ENCODE results near the gene LPP. TPM values are rescaled to one million over a fixed set of nuclear protein-coding genes. Genes with fewer than 3 reads are reported as not detected.

Gene LPP
- total and polyA plus RNA-seq, 4 donors = 11.1 to 219 (median 66.5) TPM

DNA sequence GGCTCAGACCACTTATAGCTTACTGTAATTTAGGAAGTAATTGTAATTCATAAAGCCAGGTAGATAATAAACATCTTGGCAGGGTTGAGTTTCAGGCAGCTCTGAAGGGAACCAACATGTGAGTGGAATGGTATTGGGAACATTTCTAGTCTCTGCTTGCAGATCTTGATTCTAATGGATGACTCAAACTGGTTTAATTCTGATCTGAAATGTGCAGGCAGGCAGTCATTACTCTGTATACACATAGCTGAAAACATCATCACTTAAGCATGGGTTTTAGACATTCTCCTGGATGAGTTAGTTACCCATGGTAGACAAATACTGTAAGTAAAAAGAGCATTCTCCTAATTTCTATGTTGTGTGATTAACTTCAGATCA is 700.8 kb downstream of the LPP start:
- no peak for DNase-seq
- no peaks in the 10 kb centered on the region for H3K27me3 ChIP-seq (ENCODE audit: control insufficient read depth in 3 of 3, insufficient read depth in 3 of 3, low read length in 2 of 3)
- ATAC-seq (ENCODE audit: insufficient read depth, low FRiP score) = no peak
- H3K36me3 ChIP-seq (ENCODE audit: control insufficient read depth in 4 of 4, insufficient read depth in 4 of 4, low read length in 4 of 4) = no peaks in the 10 kb centered on the region
- no peak overlapping the region for H3K27ac ChIP-seq (ENCODE audit: low read depth in 1 of 2, low read length in 1 of 2)
- TF ChIP-seq, protein P1, sequence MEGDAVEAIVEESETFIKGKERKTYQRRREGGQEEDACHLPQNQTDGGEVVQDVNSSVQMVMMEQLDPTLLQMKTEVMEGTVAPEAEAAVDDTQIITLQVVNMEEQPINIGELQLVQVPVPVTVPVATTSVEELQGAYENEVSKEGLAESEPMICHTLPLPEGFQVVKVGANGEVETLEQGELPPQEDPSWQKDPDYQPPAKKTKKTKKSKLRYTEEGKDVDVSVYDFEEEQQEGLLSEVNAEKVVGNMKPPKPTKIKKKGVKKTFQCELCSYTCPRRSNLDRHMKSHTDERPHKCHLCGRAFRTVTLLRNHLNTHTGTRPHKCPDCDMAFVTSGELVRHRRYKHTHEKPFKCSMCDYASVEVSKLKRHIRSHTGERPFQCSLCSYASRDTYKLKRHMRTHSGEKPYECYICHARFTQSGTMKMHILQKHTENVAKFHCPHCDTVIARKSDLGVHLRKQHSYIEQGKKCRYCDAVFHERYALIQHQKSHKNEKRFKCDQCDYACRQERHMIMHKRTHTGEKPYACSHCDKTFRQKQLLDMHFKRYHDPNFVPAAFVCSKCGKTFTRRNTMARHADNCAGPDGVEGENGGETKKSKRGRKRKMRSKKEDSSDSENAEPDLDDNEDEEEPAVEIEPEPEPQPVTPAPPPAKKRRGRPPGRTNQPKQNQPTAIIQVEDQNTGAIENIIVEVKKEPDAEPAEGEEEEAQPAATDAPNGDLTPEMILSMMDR (IDR thresholded peaks at IDR 0.05; ENCODE audit: control extremely low read depth, extremely low read depth) = no peak
- H3K4me3 ChIP-seq = no peak overlapping the region
- H3K9ac ChIP-seq (ENCODE audit: insufficient read depth in 1 of 2, low read length in 2 of 2) = no peak overlapping the region
- no peaks in the 10 kb centered on the region for H3K9me3 ChIP-seq (ENCODE audit: control insufficient read depth in 4 of 4, insufficient read depth in 3 of 4, low read length in 3 of 4)
- H3K4me1 ChIP-seq (ENCODE audit: control insufficient read depth in 5 of 5, insufficient read depth in 5 of 5, low read length in 5 of 5) = peaks cover 0 to 13% (median 2%) of the 10 kb centered on the region in 5 donors

GRCh38 chr3:188855675-188856074 is 701.7 kb downstream of the LPP start:
- Histone ChIP-seq H3K36me3 (ENCODE audit: control insufficient read depth in 4 of 4, insufficient read depth in 4 of 4, low read length in 4 of 4) (no peaks in the 10 kb centered on the region), H3K27me3 (ENCODE audit: control insufficient read depth in 3 of 3, insufficient read depth in 3 of 3, low read length in 2 of 3) (no peaks in the 10 kb centered on the region), H3K9ac (ENCODE audit: insufficient read depth in 1 of 2, low read length in 2 of 2) (no peak overlapping the region), H3K27ac (ENCODE audit: low read depth in 1 of 2, low read length in 1 of 2) (no peak overlapping the region), H3K4me3 (no peak overlapping the region), H3K9me3 (ENCODE audit: control insufficient read depth in 4 of 4, insufficient read depth in 3 of 4, low read length in 3 of 4) (no peaks in the 10 kb centered on the region), H3K4me1 (ENCODE audit: control insufficient read depth in 5 of 5, insufficient read depth in 5 of 5, low read length in 5 of 5) (peaks cover 0 to 16% (median 4%) of the 10 kb centered on the region in 5 donors)
- ATAC-seq (ENCODE audit: insufficient read depth, low FRiP score) (no peak), DNase-seq (no peak)
- TF ChIP-seq, protein P1 (IDR thresholded peaks at IDR 0.05; ENCODE audit: control extremely low read depth, extremely low read depth) = no peak
- 77 to 83% methylated on average over 3 of the region's 3 CpGs for WGBS, 2 donors

GRCh38 chr3:188860147-188860546 is 706.2 kb downstream of the LPP start:
- Histone ChIP-seq H3K9ac (ENCODE audit: insufficient read depth in 1 of 2, low read length in 2 of 2) (no peak overlapping the region), H3K36me3 (ENCODE audit: control insufficient read depth in 4 of 4, insufficient read depth in 4 of 4, low read length in 4 of 4) (no peaks in the 10 kb centered on the region), H3K4me3 (no peak overlapping the region), H3K9me3 (ENCODE audit: control insufficient read depth in 4 of 4, insufficient read depth in 3 of 4, low read length in 3 of 4) (no peaks in the 10 kb centered on the region), H3K27me3 (ENCODE audit: control insufficient read depth in 3 of 3, insufficient read depth in 3 of 3, low read length in 2 of 3) (no peaks in the 10 kb centered on the region), H3K27ac (ENCODE audit: low read depth in 1 of 2, low read length in 1 of 2) (no peak overlapping the region), H3K4me1 (ENCODE audit: control insufficient read depth in 5 of 5, insufficient read depth in 5 of 5, low read length in 5 of 5) (peaks cover 2 to 16% (median 14%) of the 10 kb centered on the region in 5 donors)
- DNase-seq = no peak
- TF ChIP-seq, protein P1 (IDR thresholded peaks at IDR 0.05; ENCODE audit: control extremely low read depth, extremely low read depth) = no peak
- ATAC-seq (ENCODE audit: insufficient read depth, low FRiP score) = no peak
- WGBS, 2 donors = 94 to 95% methylated on average over 3 of the region's 3 CpGs
